H9 (cell line): Measurements from ENCODE around the gene VWDE. TPM values are rescaled to one million over a fixed set of nuclear protein-coding genes. Genes with fewer than 3 reads are reported as not detected.

Source experiments
- DNase-seq: peaks from one replicate; pipeline ENCODE4 v3.0.0-alpha.2; 2017
- H2AFZ ChIP-seq: one replicate; pipeline ENCODE4 v1.6.1; 2013; ENCODE audit warnings: mild to moderate bottlenecking, low read length, control low read depth, moderate library complexity
- H2AK5ac ChIP-seq: 2 replicates; pipeline ENCODE4 v1.6.1; 2013; ENCODE audit warnings: low read length, control low read depth, mixed read lengths; ENCODE audit not compliant: insufficient read length
- H2BK120ac ChIP-seq: one replicate; pipeline ENCODE4 v1.6.1; 2013; ENCODE audit warnings: low read depth, mild to moderate bottlenecking, low read length, control low read depth, inconsistent platforms; ENCODE audit not compliant: poor library complexity, severe bottlenecking
- H2BK12ac ChIP-seq: 2 replicates; pipeline ENCODE4 v1.6.1; 2013; ENCODE audit warnings: low read length, control low read depth, mixed read lengths, low read depth; ENCODE audit not compliant: insufficient read length
- H2BK15ac ChIP-seq: 2 replicates; pipeline ENCODE4 v1.6.1; 2013; ENCODE audit warnings: low read depth, low read length, control low read depth
- H2BK20ac ChIP-seq: one replicate; pipeline ENCODE4 v1.6.1; 2013; ENCODE audit warnings: low read depth, mild to moderate bottlenecking, low read length, control low read depth, inconsistent platforms; ENCODE audit not compliant: poor library complexity, severe bottlenecking
- H2BK5ac ChIP-seq: 2 replicates; pipeline ENCODE4 v1.6.1; 2013; ENCODE audit warnings: low read length, control low read depth, mixed read lengths; ENCODE audit not compliant: insufficient read length
- H3K14ac ChIP-seq: 2 replicates; pipeline ENCODE4 v1.6.1; 2013; ENCODE audit warnings: low read length, control low read depth; ENCODE audit not compliant: insufficient read depth
- H3K18ac ChIP-seq: 2 replicates; pipeline ENCODE4 v1.6.1; 2013; ENCODE audit warnings: low read depth, mild to moderate bottlenecking, mixed read lengths, low read length, control low read depth; ENCODE audit not compliant: insufficient read length
- H3K23ac ChIP-seq: 2 replicates; pipeline ENCODE4 v1.6.1; 2013; ENCODE audit warnings: low read length, control low read depth, mixed read lengths, low read depth; ENCODE audit not compliant: insufficient read length
- H3K23me2 ChIP-seq: 2 replicates; pipeline ENCODE4 v1.6.1; 2013; ENCODE audit warnings: low read depth, mild to moderate bottlenecking, mixed read lengths, low read length, control low read depth; ENCODE audit not compliant: insufficient read length, poor library complexity, severe bottlenecking
- H3K27ac ChIP-seq: 2 replicates; pipeline ENCODE4 v1.5.1; 2013; ENCODE audit warnings: low read length, control low read depth, mixed read lengths, low read depth; ENCODE audit not compliant: insufficient read length
- H3K27me3 ChIP-seq: 2 replicates; pipeline ENCODE4 v1.6.1; 2013; ENCODE audit warnings: low read length, control low read depth, inconsistent platforms; ENCODE audit not compliant: insufficient read depth
- H3K4ac ChIP-seq: 2 replicates; pipeline ENCODE4 v1.6.1; 2013; ENCODE audit warnings: low read depth, mild to moderate bottlenecking, control low read depth, inconsistent platforms, low read length, moderate library complexity
- H3K4me1 ChIP-seq: 2 replicates; pipeline ENCODE4 v1.6.1; 2013; ENCODE audit warnings: low read length, control low read depth, inconsistent platforms; ENCODE audit not compliant: insufficient read depth
- H3K4me2 ChIP-seq: 2 replicates; pipeline ENCODE4 v1.6.1; 2013; ENCODE audit warnings: low read length, control low read depth, mixed read lengths; ENCODE audit not compliant: insufficient read length, insufficient read depth
- H3K56ac ChIP-seq: 2 replicates; pipeline ENCODE4 v1.6.1; 2013; ENCODE audit warnings: low read depth, mild to moderate bottlenecking, mixed read lengths, low read length, control low read depth; ENCODE audit not compliant: insufficient read length
- H3K79me1 ChIP-seq: 2 replicates; pipeline ENCODE4 v1.6.1; 2013; ENCODE audit warnings: low read depth, mild to moderate bottlenecking, moderate library complexity, low read length, control low read depth, inconsistent platforms; ENCODE audit not compliant: insufficient read depth, poor library complexity, severe bottlenecking
- H3K79me2 ChIP-seq: 2 replicates; pipeline ENCODE4 v1.6.1; 2013; ENCODE audit warnings: low read length, control low read depth, inconsistent platforms; ENCODE audit not compliant: insufficient read depth
- H3K9ac ChIP-seq: 2 replicates; pipeline ENCODE4 v1.6.1; 2013; ENCODE audit warnings: low read length, control low read depth, mixed read lengths; ENCODE audit not compliant: insufficient read length; ENCODE audit errors: extremely low read depth
- H3K9me3 ChIP-seq: one replicate; pipeline ENCODE4 v1.6.1; 2013; ENCODE audit warnings: low read depth, low read length, inconsistent platforms; ENCODE audit not compliant: control insufficient read depth
- H3T11ph ChIP-seq: one replicate; pipeline ENCODE4 v1.6.1; 2013; ENCODE audit warnings: mild to moderate bottlenecking, low read length, control low read depth, inconsistent platforms
- H4K20me1 ChIP-seq: one replicate; pipeline ENCODE4 v1.6.1; 2013; ENCODE audit not compliant: control insufficient read depth, insufficient read length, insufficient read depth
- H4K5ac ChIP-seq: 2 replicates; pipeline ENCODE4 v1.6.1; 2013; ENCODE audit warnings: low read depth, mild to moderate bottlenecking, mixed read lengths, low read length, control low read depth; ENCODE audit not compliant: insufficient read length
- H4K8ac ChIP-seq: replicated peaks from 2 replicates; pipeline ENCODE4 v1.6.1; 2013; ENCODE audit warnings: low read length, control low read depth, mixed read lengths, low read depth; ENCODE audit not compliant: insufficient read length
- H4K91ac ChIP-seq: 2 replicates; pipeline ENCODE4 v1.6.1; 2013; ENCODE audit warnings: low read depth, mild to moderate bottlenecking, moderate library complexity, mixed read lengths, low read length, control low read depth; ENCODE audit not compliant: insufficient read length
- H3K27ac Mint-ChIP-seq, 3 experiments: 2 replicates in 2 of 3; 3 replicates in 1 of 3; pipeline ENCODE4 v1.8.0; 2020 to 2021; ENCODE audit warnings: mixed read lengths in 3 of 3, mild to moderate bottlenecking in 1 of 3, moderate library complexity in 1 of 3
- H3K27me3 Mint-ChIP-seq: 2 replicates; pipeline ENCODE4 v1.8.0; 2021; ENCODE audit warnings: low read depth, mild to moderate bottlenecking, moderate library complexity, mixed read lengths
- H3K36me3 Mint-ChIP-seq, 3 experiments: 2 replicates in 2 of 3; 3 replicates in 1 of 3; pipeline ENCODE4 v1.8.0; 2020 to 2021; ENCODE audit warnings: low read depth in 3 of 3, mixed read lengths in 3 of 3; ENCODE audit not compliant: insufficient read depth in 1 of 3
- H3K4me1 Mint-ChIP-seq, 2 experiments: 2 replicates each; pipeline ENCODE4 v1.8.0; 2020; ENCODE audit warnings: mixed read lengths in 2 of 2
- H3K4me3 Mint-ChIP-seq, 2 experiments: 2 replicates in 1 of 2; 3 replicates in 1 of 2; pipeline ENCODE4 v1.8.0; 2020 to 2021; ENCODE audit warnings: mild to moderate bottlenecking in 2 of 2, mixed read lengths in 2 of 2, moderate library complexity in 1 of 2
- H3K9me3 Mint-ChIP-seq, 2 experiments: 2 replicates in 1 of 2; 3 replicates in 1 of 2; pipeline ENCODE4 v1.8.0; 2020; ENCODE audit warnings: mild to moderate bottlenecking in 2 of 2, mixed read lengths in 2 of 2, moderate library complexity in 1 of 2
- CTCF ChIP-seq: fragments of 200-600 bp; sonication (generic); conservative IDR thresholded peaks from 3 replicates; pipeline ENCODE4 v1.8.0; 2021; ENCODE audit warnings: antibody characterized with exemption, mild to moderate bottlenecking
- WGBS: extraction: QIAGEN DNeasy Blood & Tissue Kit; methylation state at CpG from one replicate; pipeline ENCODE4 v1.1.7; 2013; ENCODE audit warnings: missing lambda C conversion rate, low lambda C conversion rate, mixed read lengths; ENCODE audit not compliant: insufficient read length; ENCODE audit errors: extremely low coverage; 5-methylcytosine and 5-hydroxymethylcytosine counted together
- total RNA-seq: library from RNA; stranded (reverse); gene quantifications from 2 replicates; pipeline ENCODE4 v1.2.1, GENCODE V29; 2021

VWDE gene
- total RNA-seq, 1 experiment from 2014 or later: 18.1 TPM

GRCh38 chr7:12300415-12300814, 103.2 kb downstream of the VWDE start:
- H2BK5ac ChIP-seq: no peak overlapping the region
- H3K9me3 Mint-ChIP-seq: peaks cover 3 to 7% of the 10 kb centered on the region in 2 experiments; a peak in 3 of 5 replicates
- peaks cover 18 to 19% of the 10 kb centered on the region in 2 experiments for H3K4me1 Mint-ChIP-seq
- H3K27ac ChIP-seq: no peak overlapping the region
- no peak overlapping the region for H3K4ac ChIP-seq
- H4K91ac ChIP-seq: no peak overlapping the region
- H3K9ac ChIP-seq: no peak overlapping the region
- H3K4me2 ChIP-seq: no peak overlapping the region
- no peaks in the 10 kb centered on the region for H4K20me1 ChIP-seq
- H3K14ac ChIP-seq: no peak overlapping the region
- H3K4me3 Mint-ChIP-seq: no peak overlapping the region
- H3K36me3 Mint-ChIP-seq: peaks cover 0 to 19% (median 7%) of the 10 kb centered on the region in 3 experiments; a peak in 5 of 7 replicates
- DNase-seq: no peak
- TF ChIP-seq CTCF: no peak
- no peak overlapping the region for H2BK12ac ChIP-seq
- no peak overlapping the region for H3T11ph ChIP-seq
- H3K27me3 ChIP-seq: no peaks in the 10 kb centered on the region
- no peak overlapping the region for H4K5ac ChIP-seq
- H3K79me1 ChIP-seq: no peaks in the 10 kb centered on the region
- no peaks in the 10 kb centered on the region; the same call in 1 of the 2 replicates for H3K4me1 ChIP-seq
- no peaks in the 10 kb centered on the region for H3K79me2 ChIP-seq
- H2AFZ ChIP-seq: no peak overlapping the region
- no peak overlapping the region for H2BK15ac ChIP-seq
- no peak overlapping the region for H4K8ac ChIP-seq
- H3K27ac Mint-ChIP-seq: peak overlapping the region in 1 of 3 experiments; percentile 59; a peak in 1 of 7 replicates
- WGBS: no CpG with 5 or more reads among the region's 4 CpGs
- H2BK20ac ChIP-seq: no peak overlapping the region
- H3K56ac ChIP-seq: no peak overlapping the region
- no peaks in the 10 kb centered on the region for H3K9me3 ChIP-seq
- H3K27me3 Mint-ChIP-seq: no peaks in the 10 kb centered on the region
- no peak overlapping the region for H3K23ac ChIP-seq
- H3K18ac ChIP-seq: no peak overlapping the region
- H2AK5ac ChIP-seq: no peak overlapping the region
- no peak overlapping the region for H2BK120ac ChIP-seq
- H3K23me2 ChIP-seq: no peaks in the 10 kb centered on the region
